Breast epithelium (tissue), 3 donors: ENCODE results near the gene PDZD2.

ENCODE experiments used
- POLR2A ChIP-seq: fragments of 450-650 bp; IDR thresholded peaks from one replicate; pipeline ENCODE4 v1.6.1; 2016; ENCODE audit warnings: antibody characterized with exemption, mild to moderate bottlenecking, moderate library complexity
- POLR2AphosphoS5 ChIP-seq, 3 donors: sonication (generic); formaldehyde crosslinking; IDR thresholded peaks; one replicate each; pipeline ENCODE4 v1.6.1; 2017; ENCODE audit warnings: antibody characterized with exemption in 3 of 3
- TF ChIP-seq, protein P1 (sequence below), 3 donors: fragments of 450-650 bp; IDR thresholded peaks; one replicate each; pipeline ENCODE4 v1.5.1; 2016 to 2017; ENCODE audit warnings: antibody characterized with exemption in 3 of 3, mild to moderate bottlenecking in 3 of 3, moderate library complexity in 3 of 3

DNA sequence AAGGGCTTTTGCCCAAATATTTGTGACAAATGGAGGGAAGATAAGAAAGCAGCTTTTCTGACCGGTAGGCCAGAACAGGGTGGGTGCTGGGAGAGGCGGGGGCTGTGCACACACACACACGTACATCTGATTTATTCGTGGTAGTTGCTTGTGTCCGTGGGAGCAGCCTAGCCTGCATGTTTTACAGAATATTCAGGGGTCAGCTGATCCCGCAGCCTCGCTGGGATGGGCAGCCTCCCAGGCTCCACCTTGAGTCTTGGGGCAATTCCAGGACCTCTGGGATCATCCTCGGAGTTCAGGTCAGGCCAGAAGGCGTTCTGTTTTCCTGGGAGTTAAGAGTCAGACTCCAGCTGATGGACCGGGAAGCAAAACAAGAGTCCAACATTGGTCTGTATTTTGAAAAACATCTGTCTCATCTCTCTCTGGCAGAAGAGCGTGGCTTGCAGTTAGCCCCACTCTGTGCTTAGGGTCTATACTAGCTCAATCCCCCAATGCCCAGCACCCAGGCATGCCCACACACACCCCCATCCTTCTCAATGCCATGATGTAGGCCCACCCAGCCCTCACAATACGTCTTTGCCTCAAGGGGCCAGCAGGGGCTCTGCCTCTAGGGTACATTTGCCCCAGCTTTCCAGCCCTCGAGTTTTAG lies 324.6 kb downstream of the PDZD2 start:
- TF ChIP-seq POLR2AphosphoS5 (IDR thresholded peaks at IDR 0.05) (no peak), POLR2A (no peak)
- TF ChIP-seq, protein P1, sequence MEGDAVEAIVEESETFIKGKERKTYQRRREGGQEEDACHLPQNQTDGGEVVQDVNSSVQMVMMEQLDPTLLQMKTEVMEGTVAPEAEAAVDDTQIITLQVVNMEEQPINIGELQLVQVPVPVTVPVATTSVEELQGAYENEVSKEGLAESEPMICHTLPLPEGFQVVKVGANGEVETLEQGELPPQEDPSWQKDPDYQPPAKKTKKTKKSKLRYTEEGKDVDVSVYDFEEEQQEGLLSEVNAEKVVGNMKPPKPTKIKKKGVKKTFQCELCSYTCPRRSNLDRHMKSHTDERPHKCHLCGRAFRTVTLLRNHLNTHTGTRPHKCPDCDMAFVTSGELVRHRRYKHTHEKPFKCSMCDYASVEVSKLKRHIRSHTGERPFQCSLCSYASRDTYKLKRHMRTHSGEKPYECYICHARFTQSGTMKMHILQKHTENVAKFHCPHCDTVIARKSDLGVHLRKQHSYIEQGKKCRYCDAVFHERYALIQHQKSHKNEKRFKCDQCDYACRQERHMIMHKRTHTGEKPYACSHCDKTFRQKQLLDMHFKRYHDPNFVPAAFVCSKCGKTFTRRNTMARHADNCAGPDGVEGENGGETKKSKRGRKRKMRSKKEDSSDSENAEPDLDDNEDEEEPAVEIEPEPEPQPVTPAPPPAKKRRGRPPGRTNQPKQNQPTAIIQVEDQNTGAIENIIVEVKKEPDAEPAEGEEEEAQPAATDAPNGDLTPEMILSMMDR (IDR thresholded peaks at IDR 0.05): no peak
